HepG2 (cell line): ENCODE measurements around the gene JPT1. TPM values are rescaled to one million over a fixed set of nuclear protein-coding genes. Genes with fewer than 3 reads are reported as not detected.

Source experiments
- AGO2 ChIP-seq: fragments of 200-400 bp; formaldehyde crosslinking; optimal IDR thresholded peaks from 2 replicates; pipeline ENCODE3; 2017; ENCODE audit warnings: mild to moderate bottlenecking, low read depth, low read length, moderate library complexity
- FOXA3 ChIP-seq: IDR thresholded peaks from 2 replicates; pipeline ENCODE4 v1.6.1; 2016; ENCODE audit warnings: missing genetic modification reagents, missing compliant biosample characterization
- HOXA3 ChIP-seq: sonication (generic); formaldehyde crosslinking; IDR thresholded peaks from 2 replicates; pipeline ENCODE4 v1.5.0; 2020; ENCODE audit warnings: missing genetic modification reagents
- JARID2 ChIP-seq: sonication (generic); formaldehyde crosslinking; IDR thresholded peaks from 2 replicates; pipeline ENCODE4 v1.8.1; 2023; ENCODE audit warnings: missing genetic modification reagents, inconsistent platforms; ENCODE audit not compliant: insufficient replicate concordance
- RELA ChIP-seq: sonication (generic); formaldehyde crosslinking; IDR thresholded peaks from 2 replicates; pipeline ENCODE4 v1.4.0; 2020; ENCODE audit warnings: missing genetic modification reagents
- SP140L ChIP-seq: sonication (generic); formaldehyde crosslinking; IDR thresholded peaks from 2 replicates; pipeline ENCODE4 v1.4.0; 2020; ENCODE audit warnings: missing genetic modification reagents, borderline replicate concordance
- ZNF234 ChIP-seq: sonication (generic); formaldehyde crosslinking; conservative IDR thresholded peaks from 2 replicates; pipeline ENCODE4 v1.5.1; 2020; ENCODE audit warnings: mild to moderate bottlenecking, missing genetic modification reagents
- ZNF451 ChIP-seq: sonication (generic); formaldehyde crosslinking; IDR thresholded peaks from 2 replicates; pipeline ENCODE4 v1.5.0; 2020; ENCODE audit warnings: mild to moderate bottlenecking, missing genetic modification reagents
- ZNF543 ChIP-seq: sonication (generic); formaldehyde crosslinking; IDR thresholded peaks from 2 replicates; pipeline ENCODE4 v1.4.0; 2020; ENCODE audit warnings: mild to moderate bottlenecking, missing genetic modification reagents
- ZNF570 ChIP-seq: sonication (generic); formaldehyde crosslinking; IDR thresholded peaks from 2 replicates; pipeline ENCODE4 v1.4.0; 2020; ENCODE audit warnings: mild to moderate bottlenecking, missing genetic modification reagents, borderline replicate concordance
- ZNF772 ChIP-seq: sonication (generic); formaldehyde crosslinking; IDR thresholded peaks from 2 replicates; pipeline ENCODE4 v1.5.0; 2020; ENCODE audit warnings: mild to moderate bottlenecking, missing genetic modification reagents
- ZNF790 ChIP-seq: sonication (generic); formaldehyde crosslinking; IDR thresholded peaks from 2 replicates; pipeline ENCODE4 v1.8.0; 2022; ENCODE audit warnings: missing genetic modification reagents, mild to moderate bottlenecking, borderline replicate concordance
- ZNF816 ChIP-seq: sonication (generic); formaldehyde crosslinking; IDR thresholded peaks from 2 replicates; pipeline ENCODE4 v1.8.0; 2022; ENCODE audit warnings: missing genetic modification reagents, mild to moderate bottlenecking, borderline replicate concordance
- polyA plus RNA-seq, 8 experiments: library from polyadenylated mRNA; depleted of rRNA in 3 of 8; stranded (reverse) in 7 of 8; unstranded in 1 of 8; fragments of >200 nt; fragmentation: Illumina TruSeq in 4 of 8; extraction: Trizol in 4 of 8; gene quantifications; 2 replicates each; pipeline versions ENCODE4 v1.2.1 to v1.2.3, GENCODE V29; 2011 to 2016; ENCODE audit warnings: low read depth in 4 of 8, missing spikeins in 1 of 8, mixed read lengths in 1 of 8; ENCODE audit not compliant: insufficient read depth in 1 of 8
- total RNA-seq, 5 experiments: library from RNA; depleted of rRNA; stranded (reverse); fragments of >200 nt; fragmentation: Illumina TruSeq; extraction: Trizol; gene quantifications; 2 replicates each; pipeline ENCODE4 v1.2.3, GENCODE V29; 2016; ENCODE audit warnings: low read depth in 1 of 5
- TF ChIP-seq, protein P1 (sequence below): sonication (generic); formaldehyde crosslinking; conservative IDR thresholded peaks from 2 replicates; pipeline ENCODE4 v1.4.0; 2020; ENCODE audit warnings: mild to moderate bottlenecking, missing genetic modification reagents, moderate library complexity
- TF ChIP-seq, protein P2 (sequence below): fragments of 450-650 bp; IDR thresholded peaks from 2 replicates; pipeline ENCODE4 v1.6.1; 2017; ENCODE audit warnings: mild to moderate bottlenecking
- TF ChIP-seq, protein P3 (sequence below): sonication (generic); formaldehyde crosslinking; IDR thresholded peaks from 2 replicates; pipeline ENCODE4 v1.4.0; 2020; ENCODE audit warnings: mild to moderate bottlenecking, missing genetic modification reagents
- TF ChIP-seq, protein P4 (sequence below): sonication (generic); formaldehyde crosslinking; IDR thresholded peaks from 2 replicates; pipeline ENCODE4 v1.5.0; 2020; ENCODE audit warnings: mild to moderate bottlenecking, missing genetic modification reagents, borderline replicate concordance

The JPT1 gene
- total and polyA plus RNA-seq, 2 of the 13 experiments (the other 11 are each of a cell fraction or from before 2014, with no cell fraction given), result 43.3 to 256 TPM

DNA sequence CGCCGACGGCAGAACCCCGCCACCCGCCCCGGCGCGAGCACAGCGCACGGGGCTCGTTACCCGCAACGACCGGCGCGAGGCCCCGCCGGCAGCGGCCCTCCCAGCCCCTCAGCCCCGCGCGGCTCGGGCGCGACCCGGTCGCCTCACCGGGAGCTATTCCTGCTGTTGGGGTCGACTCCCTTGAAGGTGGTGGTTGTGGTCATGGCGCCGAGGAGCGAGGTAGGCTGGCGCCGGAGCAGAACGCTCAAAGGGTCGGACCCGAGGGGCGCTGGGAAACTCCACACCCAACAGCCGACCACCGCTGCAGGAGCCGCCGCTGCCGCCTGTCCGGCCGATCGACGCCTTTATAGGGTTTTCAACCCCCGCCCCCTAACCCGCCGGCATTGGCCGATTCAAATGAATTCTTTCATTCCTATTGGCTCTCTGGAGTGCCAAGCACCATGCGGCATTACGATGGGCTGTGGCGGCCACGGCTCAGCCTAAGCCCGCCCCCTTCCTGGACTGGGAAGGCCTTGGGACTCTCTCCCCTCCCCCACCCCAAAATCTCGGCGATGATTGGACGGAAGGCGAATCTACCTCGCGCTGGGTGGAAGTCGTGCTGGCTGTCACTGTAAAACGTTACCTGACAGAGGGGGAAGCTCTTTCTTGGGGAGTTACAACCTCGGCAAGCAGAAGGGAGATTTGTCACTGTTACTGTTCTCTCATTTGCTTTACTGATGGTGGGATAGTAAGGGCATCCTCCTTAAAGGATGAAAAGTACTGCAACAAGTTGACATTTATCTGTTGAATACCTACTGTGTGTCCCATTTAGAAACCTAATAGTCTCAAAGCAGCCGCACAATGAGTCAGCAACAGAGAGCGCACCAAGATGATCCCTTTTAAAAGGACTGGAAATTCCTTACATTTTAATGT lies at the start of gene JPT1 (continued):
- TF ChIP-seq, protein P1, sequence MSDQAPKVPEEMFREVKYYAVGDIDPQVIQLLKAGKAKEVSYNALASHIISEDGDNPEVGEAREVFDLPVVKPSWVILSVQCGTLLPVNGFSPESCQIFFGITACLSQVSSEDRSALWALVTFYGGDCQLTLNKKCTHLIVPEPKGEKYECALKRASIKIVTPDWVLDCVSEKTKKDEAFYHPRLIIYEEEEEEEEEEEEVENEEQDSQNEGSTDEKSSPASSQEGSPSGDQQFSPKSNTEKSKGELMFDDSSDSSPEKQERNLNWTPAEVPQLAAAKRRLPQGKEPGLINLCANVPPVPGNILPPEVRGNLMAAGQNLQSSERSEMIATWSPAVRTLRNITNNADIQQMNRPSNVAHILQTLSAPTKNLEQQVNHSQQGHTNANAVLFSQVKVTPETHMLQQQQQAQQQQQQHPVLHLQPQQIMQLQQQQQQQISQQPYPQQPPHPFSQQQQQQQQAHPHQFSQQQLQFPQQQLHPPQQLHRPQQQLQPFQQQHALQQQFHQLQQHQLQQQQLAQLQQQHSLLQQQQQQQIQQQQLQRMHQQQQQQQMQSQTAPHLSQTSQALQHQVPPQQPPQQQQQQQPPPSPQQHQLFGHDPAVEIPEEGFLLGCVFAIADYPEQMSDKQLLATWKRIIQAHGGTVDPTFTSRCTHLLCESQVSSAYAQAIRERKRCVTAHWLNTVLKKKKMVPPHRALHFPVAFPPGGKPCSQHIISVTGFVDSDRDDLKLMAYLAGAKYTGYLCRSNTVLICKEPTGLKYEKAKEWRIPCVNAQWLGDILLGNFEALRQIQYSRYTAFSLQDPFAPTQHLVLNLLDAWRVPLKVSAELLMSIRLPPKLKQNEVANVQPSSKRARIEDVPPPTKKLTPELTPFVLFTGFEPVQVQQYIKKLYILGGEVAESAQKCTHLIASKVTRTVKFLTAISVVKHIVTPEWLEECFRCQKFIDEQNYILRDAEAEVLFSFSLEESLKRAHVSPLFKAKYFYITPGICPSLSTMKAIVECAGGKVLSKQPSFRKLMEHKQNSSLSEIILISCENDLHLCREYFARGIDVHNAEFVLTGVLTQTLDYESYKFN, result peak; percentile 65; the same call in 1 of the 2 replicates
- peak; percentile 96 for TF ChIP-seq ZNF451 (CRISPR knock-in tag)
- TF ChIP-seq AGO2, result peak; percentile 93
- TF ChIP-seq ZNF543 (CRISPR knock-in tag), result 0 out of 2 replicates have a peak, but pooled peaks have one; percentile 72
- no peak for TF ChIP-seq ZNF570 (CRISPR knock-in tag)
- peak; percentile 85 for TF ChIP-seq HOXA3 (CRISPR knock-in tag)
- peak; percentile 61; the same call in 1 of the 2 replicates for TF ChIP-seq SP140L (CRISPR knock-in tag)
- TF ChIP-seq FOXA3 (CRISPR knock-in tag), result peak; percentile 50
- no peak; the same call in 1 of the 2 replicates for TF ChIP-seq RELA (CRISPR knock-in tag)
- TF ChIP-seq ZNF816 (CRISPR knock-in tag), result no peak
- TF ChIP-seq JARID2 (CRISPR knock-in tag), result no peak
- peak; percentile 88; the same call in 1 of the 2 replicates for TF ChIP-seq ZNF790
- TF ChIP-seq, protein P2, sequence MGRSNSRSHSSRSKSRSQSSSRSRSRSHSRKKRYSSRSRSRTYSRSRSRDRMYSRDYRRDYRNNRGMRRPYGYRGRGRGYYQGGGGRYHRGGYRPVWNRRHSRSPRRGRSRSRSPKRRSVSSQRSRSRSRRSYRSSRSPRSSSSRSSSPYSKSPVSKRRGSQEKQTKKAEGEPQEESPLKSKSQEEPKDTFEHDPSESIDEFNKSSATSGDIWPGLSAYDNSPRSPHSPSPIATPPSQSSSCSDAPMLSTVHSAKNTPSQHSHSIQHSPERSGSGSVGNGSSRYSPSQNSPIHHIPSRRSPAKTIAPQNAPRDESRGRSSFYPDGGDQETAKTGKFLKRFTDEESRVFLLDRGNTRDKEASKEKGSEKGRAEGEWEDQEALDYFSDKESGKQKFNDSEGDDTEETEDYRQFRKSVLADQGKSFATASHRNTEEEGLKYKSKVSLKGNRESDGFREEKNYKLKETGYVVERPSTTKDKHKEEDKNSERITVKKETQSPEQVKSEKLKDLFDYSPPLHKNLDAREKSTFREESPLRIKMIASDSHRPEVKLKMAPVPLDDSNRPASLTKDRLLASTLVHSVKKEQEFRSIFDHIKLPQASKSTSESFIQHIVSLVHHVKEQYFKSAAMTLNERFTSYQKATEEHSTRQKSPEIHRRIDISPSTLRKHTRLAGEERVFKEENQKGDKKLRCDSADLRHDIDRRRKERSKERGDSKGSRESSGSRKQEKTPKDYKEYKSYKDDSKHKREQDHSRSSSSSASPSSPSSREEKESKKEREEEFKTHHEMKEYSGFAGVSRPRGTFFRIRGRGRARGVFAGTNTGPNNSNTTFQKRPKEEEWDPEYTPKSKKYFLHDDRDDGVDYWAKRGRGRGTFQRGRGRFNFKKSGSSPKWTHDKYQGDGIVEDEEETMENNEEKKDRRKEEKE, result no peak
- 0 out of 2 replicates have a peak, but pooled peaks have one; percentile 48 for TF ChIP-seq ZNF234 (CRISPR knock-in tag)
- peak; percentile 44; the same call in 1 of the 2 replicates for TF ChIP-seq ZNF772 (CRISPR knock-in tag)
- TF ChIP-seq, protein P3, sequence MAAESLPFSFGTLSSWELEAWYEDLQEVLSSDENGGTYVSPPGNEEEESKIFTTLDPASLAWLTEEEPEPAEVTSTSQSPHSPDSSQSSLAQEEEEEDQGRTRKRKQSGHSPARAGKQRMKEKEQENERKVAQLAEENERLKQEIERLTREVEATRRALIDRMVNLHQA (CRISPR knock-in tag), result 0 out of 2 replicates have a peak, but pooled peaks have one; percentile 39
- TF ChIP-seq, protein P4, sequence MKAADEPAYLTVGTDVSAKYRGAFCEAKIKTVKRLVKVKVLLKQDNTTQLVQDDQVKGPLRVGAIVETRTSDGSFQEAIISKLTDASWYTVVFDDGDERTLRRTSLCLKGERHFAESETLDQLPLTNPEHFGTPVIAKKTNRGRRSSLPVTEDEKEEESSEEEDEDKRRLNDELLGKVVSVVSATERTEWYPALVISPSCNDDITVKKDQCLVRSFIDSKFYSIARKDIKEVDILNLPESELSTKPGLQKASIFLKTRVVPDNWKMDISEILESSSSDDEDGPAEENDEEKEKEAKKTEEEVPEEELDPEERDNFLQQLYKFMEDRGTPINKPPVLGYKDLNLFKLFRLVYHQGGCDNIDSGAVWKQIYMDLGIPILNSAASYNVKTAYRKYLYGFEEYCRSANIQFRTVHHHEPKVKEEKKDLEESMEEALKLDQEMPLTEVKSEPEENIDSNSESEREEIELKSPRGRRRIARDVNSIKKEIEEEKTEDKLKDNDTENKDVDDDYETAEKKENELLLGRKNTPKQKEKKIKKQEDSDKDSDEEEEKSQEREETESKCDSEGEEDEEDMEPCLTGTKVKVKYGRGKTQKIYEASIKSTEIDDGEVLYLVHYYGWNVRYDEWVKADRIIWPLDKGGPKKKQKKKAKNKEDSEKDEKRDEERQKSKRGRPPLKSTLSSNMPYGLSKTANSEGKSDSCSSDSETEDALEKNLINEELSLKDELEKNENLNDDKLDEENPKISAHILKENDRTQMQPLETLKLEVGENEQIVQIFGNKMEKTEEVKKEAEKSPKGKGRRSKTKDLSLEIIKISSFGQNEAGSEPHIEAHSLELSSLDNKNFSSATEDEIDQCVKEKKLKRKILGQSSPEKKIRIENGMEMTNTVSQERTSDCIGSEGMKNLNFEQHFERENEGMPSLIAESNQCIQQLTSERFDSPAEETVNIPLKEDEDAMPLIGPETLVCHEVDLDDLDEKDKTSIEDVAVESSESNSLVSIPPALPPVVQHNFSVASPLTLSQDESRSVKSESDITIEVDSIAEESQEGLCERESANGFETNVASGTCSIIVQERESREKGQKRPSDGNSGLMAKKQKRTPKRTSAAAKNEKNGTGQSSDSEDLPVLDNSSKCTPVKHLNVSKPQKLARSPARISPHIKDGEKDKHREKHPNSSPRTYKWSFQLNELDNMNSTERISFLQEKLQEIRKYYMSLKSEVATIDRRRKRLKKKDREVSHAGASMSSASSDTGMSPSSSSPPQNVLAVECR (CRISPR knock-in tag), result peak; percentile 91; the same call in 1 of the 2 replicates
